Measurements from ENCODE around the gene SLC39A11.

DNA sequence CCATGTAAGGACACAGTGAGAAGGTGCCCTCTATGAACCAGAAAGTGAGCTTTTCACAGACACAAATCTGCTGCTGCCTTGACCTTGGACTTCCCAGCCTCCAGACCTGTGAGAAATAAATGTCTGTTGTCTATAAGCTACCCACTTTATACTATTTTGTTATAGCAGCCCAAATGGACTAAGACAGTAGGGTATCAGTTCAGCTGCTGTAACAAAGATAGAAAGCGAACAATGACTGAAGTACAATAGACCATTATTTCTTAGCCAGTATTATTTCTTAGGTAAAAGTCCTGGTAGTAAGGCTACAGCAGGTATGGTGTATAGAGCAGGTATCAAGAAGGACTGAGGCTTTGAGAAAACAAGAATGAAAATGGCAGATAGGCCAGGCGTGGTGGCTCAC, 117.0 kb downstream of the SLC39A11 start:
- TF ChIP-seq POLR2AphosphoS5 (IDR thresholded peaks at IDR 0.05; ENCODE audit: low read depth, low read length) (no peak), POLR2A (IDR thresholded peaks at IDR 0.05; ENCODE audit: low read depth, low read length) (no peak), TAF1 (IDR thresholded peaks at IDR 0.05; ENCODE audit: low read depth, low read length) (no peak), POU2F2 (IDR thresholded peaks at IDR 0.05; ENCODE audit: low read depth, low read length) (no peak), SPI1 (IDR thresholded peaks at IDR 0.05; ENCODE audit: low read depth, low read length) (no peak)

Data from GM12891 (cell line).